ENCODE data around the gene BRIX1.

The BRIX1 gene

GRCh38 chr5:34915139-34915855 is at the start of gene BRIX1, which contains the start of gene RAD1:
Gene BRIX1 (plus strand): TSS chr5:34915711. CDS start chr5:34915739, 28 bp downstream.
Gene RAD1 (minus strand): TSS chr5:34915504. CDS start chr5:34914892, 612 bp downstream.
- DNase-seq, result peak; percentile 96

GRCh38 chr5:34866989-34867471 is 48.5 kb upstream of the BRIX1 start:
- no peak for DNase-seq

GRCh38 chr5:34867660-34868059 is 47.9 kb upstream of the BRIX1 start:
- no peak for DNase-seq

GRCh38 chr5:34868791-34869190 is 46.7 kb upstream of the BRIX1 start:
- DNase-seq, result no peak

GRCh38 chr5:34869256-34869655 is 46.3 kb upstream of the BRIX1 start:
- no peak for DNase-seq

- no peak for DNase-seq
Observed at GRCh38 chr5:34870382-34870781, 45.1 kb upstream of the BRIX1 start.

GRCh38 chr5:34876275-34876674 is 39.2 kb upstream of the BRIX1 start:
- no peak for DNase-seq

GRCh38 chr5:34881246-34881645 is 34.3 kb upstream of the BRIX1 start:
- no peak for DNase-seq

GRCh38 chr5:34886392-34887119 is 29.0 kb upstream of the BRIX1 start:
- DNase-seq, result no peak

- DNase-seq, result no peak
Observed at GRCh38 chr5:34889394-34889793, 26.1 kb upstream of the BRIX1 start.

GRCh38 chr5:34891981-34892380 is 23.5 kb upstream of the BRIX1 start:
- DNase-seq, result no peak

- no peak for DNase-seq
Observed at GRCh38 chr5:34892414-34892813, 23.1 kb upstream of the BRIX1 start.

- DNase-seq, result no peak
Observed at GRCh38 chr5:34894716-34895115, 20.8 kb upstream of the BRIX1 start.

GRCh38 chr5:34895641-34896419 is 19.7 kb upstream of the BRIX1 start:
- no peak for DNase-seq

- no peak for DNase-seq
Observed at GRCh38 chr5:34897646-34898045, 17.9 kb upstream of the BRIX1 start.

- peak; percentile 47 for DNase-seq
Observed at GRCh38 chr5:34898258-34898895, 17.1 kb upstream of the BRIX1 start.

- DNase-seq, result no peak
Observed at GRCh38 chr5:34899066-34899465, 16.4 kb upstream of the BRIX1 start.

GRCh38 chr5:34900652-34901051 is 14.9 kb upstream of the BRIX1 start:
- DNase-seq, result no peak

GRCh38 chr5:34903260-34903659 is 12.3 kb upstream of the BRIX1 start:
- no peak for DNase-seq

- DNase-seq, result no peak
Observed at GRCh38 chr5:34905564-34905963, 9.9 kb upstream of the BRIX1 start.

GRCh38 chr5:34913072-34913471 is 2.4 kb upstream of the BRIX1 start:
- DNase-seq, result no peak

- peak; percentile 13 for DNase-seq
Observed at GRCh38 chr5:34914671-34915138, 806 bp upstream of the BRIX1 start.

GRCh38 chr5:34915856-34916192 is 313 bp downstream of the BRIX1 start:
- DNase-seq, result no peak

Measured in stimulated activated CD4-positive, alpha-beta T cell treated with anti-CD3 and anti-CD28 coated beads, Interleukin-1b, Interleukin-23, amount 100 ng/mL, for 48 hours (primary cell).